Eye (tissue), 1 donor: ENCODE results near the gene AASDH.

Experiments used
- DNase-seq: peaks from one replicate; pipeline ENCODE4 v3.0.0-alpha.2; 2015

The AASDH gene

DNA sequence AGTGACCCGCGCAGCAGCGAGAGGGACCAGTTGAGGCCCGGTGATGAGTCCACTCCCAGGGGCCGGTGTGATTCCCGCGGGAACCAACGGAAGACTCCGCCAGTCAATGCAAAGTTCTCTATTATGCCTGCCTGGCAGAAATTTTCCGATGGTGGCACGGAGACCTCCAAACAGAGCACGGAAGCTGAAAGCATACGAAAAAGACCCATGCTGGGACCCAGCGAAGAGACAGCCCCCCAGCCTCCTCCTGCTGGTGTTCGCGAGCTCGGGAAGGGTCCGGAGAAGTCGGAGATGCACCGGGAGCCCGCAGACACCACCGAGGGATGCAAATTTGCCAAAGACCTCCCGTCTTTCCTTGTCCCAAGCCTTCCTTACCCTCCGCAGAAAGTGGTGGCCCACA is 71.7 kb downstream of the AASDH start:
- no peak for DNase-seq

DNA sequence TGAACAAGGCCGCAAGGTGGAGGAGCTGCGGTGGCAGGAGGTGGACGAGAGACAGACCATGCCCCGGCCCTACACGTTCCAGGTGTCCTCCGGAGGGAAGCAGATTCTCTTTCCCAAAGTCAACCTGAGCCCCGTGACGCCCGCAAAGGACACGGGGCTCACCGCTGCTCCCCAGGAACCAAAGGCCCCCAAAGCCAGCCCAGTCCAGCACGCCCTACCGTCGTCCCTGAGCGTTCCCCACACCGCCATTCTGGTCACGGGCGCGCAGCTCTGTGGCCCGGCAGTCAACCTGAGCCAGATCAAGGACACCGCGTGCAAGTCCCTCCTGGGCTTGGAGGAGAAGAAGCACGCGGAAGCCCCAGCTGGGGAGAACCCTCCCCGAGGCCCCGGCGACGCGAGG is 72.2 kb downstream of the AASDH start:
- DNase-seq = no peak

DNA sequence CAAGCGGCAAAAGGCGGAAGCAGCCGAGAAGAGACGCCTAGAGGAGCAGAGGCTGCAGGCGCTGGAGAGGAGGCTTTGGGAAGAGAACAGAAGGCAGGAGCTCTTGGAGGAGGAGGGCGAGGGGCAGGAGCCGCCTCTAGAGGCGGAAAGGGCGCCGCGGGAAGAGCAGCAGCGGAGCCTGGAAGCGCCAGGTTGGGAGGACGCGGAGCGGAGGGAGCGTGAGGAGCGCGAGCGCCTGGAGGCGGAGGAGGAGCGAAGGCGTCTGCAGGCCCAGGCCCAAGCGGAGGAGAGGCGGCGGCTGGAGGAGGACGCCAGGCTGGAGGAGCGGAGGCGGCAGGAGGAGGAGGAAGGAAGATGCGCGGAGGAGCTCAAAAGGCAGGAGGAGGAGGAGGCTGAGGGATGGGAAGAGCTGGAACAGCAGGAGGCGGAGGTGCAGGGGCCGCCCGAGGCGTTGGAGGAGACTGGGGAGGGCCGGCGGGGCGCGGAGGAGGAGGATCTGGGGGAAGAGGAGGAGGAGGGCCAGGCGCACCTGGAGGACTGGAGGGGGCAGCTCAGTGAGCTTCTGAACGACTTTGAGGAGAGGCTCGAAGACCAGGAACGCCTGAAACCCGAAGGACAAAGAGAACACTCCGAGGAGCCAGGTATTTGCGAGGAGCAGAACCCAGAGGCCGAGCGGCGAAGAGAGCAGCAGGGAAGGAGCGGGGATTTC is 72.9 kb downstream of the AASDH start:
- no peak for DNase-seq

DNA sequence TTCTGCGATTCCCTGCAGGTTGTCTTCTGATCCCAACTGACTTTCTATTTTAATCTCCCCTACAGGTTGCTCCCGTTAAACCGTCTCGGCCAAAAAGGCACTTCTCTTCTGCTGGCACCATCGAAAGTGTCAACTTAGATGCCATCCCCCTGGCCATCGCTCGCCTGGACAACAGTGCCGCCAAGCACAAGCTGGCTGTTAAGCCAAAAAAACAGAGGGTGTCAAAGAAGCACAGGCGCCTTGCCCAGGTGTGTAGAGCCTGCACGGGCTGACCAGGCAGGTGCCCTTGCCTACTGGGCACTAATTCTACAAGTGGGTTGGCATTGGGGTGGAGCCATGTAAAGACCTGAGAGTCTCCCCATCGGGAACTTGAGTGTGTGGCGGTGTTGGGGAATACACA is 74.2 kb downstream of the AASDH start:
- DNase-seq = no peak

DNA sequence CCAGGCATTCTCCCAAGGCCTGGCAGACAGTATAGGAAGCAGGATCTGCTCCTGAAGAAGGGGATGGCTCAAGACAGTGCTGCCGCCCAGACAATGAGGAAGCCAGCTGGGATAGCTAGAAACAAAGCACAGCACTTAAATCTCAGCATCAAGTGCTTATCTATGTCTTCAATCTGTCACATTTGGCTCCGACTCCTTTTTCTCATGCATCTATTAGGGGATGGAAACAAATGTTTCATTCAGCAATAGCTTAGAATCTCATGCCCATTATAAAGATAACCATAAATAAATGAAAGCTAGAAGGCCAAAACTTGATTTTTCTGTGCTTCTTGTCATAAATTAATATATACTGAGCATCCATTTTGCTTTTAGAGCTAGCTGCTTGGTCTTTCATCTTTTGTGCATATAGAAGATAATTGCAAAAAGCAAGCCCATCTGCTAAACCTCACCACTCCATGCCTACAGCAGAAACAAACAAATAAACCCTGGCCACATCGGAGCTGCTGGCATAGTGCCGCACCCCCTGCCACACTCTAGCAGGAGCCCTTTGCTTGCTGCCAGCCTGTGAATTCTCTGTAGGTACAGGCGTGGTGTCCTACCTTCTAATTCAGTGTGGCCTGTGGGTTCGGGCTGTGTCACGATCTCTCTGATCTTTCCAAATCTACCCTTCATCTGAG is 75.9 kb downstream of the AASDH start:
- DNase-seq = no peak

DNA sequence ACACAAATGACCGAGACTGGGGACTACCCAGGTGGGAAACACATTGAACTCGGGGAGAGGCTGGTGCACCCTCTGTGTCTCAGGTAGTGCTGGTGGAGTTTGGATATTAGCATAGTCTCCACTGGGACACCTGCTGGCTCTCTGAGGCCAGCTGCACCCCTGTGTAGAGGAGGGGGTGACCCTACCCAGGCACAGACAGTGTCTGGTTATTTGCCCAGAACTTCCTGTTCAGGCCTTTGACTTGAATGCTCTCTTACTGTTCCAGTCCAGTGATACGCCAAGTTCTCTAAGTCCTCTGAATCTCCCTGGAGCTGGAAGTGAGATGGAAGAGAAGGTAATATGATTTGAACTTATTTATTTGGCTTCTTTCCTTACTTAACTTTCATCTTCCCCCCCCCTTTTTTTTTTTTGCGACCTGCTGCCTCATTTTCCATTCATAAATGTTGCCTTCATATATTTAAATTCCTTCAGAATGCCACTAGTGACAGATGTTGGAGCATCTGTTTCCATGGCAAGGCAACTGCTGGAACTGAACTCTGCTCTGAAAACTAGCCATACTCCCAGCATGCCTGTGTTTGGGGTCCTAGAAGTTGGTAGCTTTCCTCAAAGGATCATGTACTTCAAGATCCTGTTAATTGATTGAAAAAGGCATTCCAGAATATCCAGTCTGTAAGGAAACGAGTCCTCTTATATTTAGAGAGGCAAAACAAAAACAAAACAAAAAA is 76.7 kb downstream of the AASDH start:
- no peak for DNase-seq

DNA sequence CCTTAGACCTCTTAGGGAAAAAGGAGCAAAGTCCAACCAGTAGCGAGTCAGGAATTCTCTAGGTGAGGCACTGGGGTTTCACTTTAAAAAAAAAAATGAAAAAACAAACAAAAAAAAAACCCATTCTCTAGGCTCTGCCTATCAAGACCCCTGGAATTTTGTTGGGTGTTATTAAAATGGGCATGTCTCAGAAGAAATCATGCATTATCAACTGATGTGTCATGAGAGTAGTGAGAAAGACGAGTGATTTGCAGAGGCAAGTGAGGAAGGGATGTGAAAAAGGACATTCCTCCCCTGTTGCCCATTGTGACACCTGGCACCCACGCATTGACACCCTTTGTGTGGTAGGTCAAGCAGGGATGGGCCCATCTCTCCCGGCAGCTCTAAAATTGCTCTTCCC is 78.9 kb downstream of the AASDH start:
- DNase-seq = no peak

DNA sequence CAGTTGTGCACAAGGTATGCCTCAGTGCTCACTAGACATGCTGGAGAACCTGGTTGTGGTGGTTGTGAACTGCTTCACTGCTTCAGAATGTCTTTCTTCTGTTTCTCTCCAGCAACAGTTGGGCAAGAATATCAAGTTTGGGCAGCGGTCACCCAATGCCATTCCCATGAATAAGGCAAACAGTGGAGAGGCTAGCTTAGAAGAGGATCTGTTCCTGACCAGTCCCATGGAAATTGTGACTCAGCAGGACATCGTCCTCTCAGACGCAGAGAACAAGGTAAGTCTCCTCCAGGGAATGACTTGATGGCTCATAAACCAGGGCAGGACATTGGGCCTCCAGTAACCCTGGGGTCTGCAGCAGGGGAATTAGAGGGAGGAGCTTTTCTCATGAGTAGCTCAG is 79.9 kb downstream of the AASDH start:
- DNase-seq = no peak

DNA sequence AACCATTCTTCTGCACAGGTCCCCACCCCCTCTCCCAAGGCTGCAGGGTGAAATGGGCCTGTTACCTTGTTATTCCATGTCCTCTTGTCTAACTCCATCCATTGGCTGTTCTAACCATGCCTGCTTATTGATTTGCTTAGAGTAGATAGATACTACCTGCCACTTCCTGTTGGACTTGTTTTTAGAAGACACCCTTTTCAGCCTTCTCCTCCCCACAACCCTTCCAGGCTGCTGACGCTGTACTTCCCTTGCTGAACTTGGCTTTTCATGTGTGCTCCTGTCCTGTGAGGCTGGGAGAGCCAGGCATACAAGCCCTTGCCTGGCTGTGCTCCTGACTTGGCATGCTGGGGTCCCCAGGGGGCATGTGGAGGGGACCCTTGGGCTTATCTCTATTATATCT is 81.9 kb downstream of the AASDH start:
- no peak for DNase-seq

DNA sequence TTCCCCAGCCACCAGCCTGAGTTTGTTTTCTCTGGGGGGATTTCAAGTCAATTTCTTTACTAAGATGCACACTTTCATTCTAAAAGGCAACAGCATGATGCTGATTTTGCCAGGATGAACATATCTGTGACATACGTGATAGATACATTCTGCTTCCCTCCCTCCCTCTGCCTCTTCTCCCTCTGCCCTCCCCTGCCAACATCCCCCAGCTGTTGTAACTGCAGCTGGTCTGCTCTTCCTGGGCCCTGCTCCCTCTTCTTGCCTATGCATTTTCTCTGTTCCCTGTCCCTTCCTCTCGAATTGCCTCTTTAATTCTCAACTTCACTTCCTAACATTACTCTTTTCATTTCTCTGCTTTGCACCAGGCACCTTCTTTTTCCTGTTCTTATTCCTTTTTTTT is 83.4 kb downstream of the AASDH start:
- DNase-seq = no peak

DNA sequence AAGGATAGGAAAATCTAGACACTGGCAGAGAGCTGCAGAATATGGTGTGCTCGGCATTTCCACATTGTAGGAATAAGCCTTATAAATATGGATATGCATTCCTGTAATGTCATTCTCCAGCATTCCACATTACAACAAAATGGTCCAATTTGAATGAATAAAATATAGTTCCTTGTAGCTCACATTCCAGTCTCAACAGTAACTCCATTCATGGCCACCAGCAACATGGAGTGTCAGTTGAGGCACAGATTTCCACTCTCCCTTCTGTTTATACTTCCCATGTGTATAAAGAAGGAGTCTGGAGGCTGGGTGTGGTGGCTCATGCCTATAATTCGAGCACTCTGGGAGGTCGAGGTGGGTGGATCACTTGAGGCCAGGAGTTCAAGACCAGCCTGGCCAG is 84.5 kb downstream of the AASDH start:
- DNase-seq = no peak

DNA sequence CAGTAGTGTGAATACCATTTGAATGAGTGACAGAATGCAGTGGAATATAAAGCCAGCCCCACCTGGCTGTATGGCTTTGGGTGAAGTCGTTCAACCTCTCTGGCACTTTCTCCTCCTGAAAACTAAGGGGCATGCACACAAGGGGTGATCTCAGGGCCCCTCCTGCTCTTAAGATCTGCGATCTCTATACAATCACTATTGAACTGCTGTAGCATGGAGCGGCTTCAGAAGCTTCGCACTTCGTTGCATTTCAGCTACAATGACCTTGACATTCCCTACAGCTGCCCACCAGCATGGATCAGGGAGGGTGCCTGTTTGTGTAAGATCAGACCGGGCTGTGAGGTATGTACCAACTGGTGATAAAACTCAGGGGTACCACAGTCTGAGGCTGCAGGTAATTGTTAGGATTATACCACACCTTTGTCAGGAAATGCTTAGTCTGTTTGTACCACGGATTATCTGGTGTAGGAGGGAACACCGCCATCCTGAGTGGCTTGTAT is 85.2 kb downstream of the AASDH start:
- peak; percentile 60 for DNase-seq

DNA sequence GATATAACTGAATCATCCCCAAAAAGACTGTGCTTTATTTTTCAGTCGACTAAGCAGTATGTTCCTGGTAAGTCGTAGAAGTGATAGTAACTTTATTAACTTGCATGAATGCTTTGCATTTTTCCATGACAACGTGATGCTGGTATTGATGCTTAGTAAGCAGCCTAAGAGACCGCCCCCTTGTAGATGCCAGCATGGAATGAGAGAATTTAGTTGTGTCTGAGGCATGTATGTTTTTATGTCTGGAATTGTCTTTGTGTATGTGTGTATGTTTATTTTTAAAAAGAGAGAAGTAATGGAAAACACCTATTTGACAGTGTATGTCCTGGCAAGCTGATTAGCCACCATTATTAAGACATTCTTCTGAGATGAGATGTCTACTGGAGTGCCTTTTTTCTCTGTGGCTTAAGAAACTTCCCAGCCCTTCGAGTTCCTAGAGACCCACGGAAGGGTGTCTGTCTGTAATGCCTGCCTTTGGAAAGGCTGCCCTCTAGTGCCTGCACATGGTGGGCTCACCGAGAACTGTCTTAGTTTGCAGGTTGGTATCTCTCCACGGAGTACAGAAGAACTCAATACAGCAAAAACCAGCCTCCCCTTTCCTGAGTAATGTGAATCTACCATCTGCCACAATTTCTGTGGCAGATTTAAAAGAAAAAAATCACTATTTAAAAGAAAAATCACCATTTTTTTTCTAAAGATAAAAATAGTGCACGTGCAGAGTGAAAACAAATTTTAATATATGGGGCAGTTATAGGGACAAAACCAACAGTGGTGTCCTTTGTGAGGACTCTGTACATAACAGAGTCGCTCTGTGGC is 85.9 kb downstream of the AASDH start:
- peak; percentile 95 for DNase-seq

DNA sequence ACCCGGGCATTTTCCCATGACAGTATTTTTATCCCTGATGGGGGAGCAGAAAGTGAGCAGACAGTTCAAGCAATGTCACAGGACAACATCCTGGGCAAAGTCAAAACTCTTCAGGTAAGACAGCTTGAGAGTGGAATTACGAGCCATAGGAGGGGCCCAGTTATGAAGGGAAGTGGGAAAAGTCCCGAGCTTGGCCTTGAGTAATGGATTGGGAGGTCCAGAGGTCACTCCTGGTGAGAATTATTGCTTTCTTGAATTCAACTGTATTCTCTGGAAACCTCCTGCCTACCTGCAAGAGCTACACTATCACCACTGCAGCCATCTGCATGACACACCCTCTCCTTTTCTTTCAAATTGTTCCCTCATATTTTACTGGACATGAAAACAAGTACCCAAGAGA is 89.1 kb downstream of the AASDH start:
- DNase-seq = no peak

DNA sequence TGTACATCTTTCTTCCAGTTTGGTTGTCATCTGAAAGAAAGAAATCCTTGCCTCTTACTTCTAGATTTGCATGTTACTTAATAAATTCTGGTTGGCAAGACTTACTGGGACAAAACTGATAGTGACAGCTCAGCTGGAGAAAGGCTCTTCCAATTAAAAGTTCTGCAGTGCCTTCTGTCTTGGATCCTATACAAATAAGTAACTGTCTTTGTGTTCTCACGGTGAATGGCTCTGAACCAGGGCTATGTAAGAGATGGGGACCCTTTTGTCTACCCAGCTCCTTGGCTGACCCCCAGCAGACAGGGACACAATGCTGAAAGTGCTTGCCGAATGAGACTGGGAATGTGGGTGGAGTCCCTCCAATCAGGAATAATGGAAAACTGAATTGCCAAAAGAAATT is 89.5 kb downstream of the AASDH start:
- DNase-seq = peak; percentile 80

DNA sequence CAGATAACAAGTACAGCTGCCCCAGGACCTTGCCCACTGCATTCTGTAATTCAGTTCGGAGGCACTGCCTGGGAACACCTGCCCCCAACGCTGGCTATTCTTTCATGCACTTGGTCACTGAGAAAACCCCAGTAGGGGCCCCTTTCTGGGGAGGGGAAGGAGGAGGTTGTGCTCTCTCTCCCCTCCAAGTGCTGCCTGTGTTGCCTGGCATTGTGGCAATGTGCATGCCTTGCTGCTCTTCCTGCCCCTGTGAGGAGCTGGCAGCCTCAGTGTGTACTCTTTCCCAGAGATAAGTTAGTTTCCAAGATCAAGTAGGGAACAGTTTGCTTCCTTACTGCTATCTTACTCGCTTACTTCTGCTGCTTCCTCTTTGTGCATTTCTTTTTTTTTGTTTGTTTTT is 90.8 kb downstream of the AASDH start:
- peak; percentile 42 for DNase-seq

DNA sequence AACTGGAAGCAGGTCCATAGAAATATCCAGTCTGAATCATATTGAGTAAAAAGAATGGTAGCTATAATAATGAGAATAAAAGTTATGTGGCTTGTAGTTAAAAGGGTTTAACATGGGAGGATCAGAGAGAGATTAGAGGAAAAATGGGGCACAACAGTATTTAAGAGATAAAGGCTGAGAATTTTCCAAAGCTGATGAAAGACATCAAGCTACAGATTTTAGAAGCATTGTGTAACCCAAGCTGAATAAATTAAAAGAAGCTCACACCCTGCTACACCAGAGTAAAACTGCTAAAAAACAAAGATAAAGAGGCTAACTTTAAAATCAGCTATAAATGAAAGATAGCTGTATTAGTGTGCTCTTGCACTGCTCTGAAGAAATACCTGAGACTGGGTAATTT is 94.2 kb downstream of the AASDH start:
- DNase-seq = no peak

DNA sequence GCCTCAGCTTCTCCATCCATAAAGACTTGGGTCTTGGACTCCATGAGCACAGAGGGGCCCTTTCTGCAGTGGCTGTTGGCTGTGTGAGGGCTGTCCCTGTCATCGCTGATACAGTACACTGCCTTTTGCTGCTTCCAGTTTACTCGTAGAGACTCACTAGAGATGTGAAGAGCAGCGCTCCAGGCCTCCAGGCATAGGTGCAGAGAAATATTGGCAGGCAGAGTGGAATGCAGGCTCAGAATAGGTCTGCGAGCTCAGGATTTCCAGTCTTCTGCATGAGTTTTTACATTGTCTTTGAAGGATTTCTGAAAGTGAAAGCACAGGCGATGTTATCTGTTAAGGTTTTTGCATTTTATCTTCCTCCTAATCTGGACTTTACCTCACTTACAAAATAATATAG is 97.4 kb downstream of the AASDH start:
- no peak for DNase-seq

DNA sequence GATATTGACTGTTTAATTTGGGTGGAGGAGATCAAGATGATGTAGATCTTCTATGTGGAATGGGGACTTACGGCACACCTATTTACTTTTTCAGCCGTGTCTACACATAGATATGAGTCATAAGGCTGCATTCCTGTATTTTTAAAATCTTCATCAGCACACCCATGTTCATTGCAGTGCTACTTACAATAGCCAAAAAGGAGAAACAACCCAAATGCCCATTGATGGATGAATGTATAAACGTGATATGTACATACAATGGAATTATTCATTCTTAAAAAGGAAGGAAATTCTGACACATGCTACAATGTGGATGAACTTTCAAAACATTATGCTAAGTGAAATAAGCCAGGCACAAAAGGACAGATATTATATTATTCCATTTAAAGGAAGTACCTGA is 98.6 kb downstream of the AASDH start:
- no peak for DNase-seq
